HG03196 (cell line): Measurements from ENCODE around the gene PSMF1.

Experiments
- ATAC-seq: cut with Tn5 transposase; IDR thresholded peaks from one replicate; pipeline ENCODE4 v1.9.1; 2021; ENCODE audit not compliant: unreplicated experiment

PSMF1 gene

DNA sequence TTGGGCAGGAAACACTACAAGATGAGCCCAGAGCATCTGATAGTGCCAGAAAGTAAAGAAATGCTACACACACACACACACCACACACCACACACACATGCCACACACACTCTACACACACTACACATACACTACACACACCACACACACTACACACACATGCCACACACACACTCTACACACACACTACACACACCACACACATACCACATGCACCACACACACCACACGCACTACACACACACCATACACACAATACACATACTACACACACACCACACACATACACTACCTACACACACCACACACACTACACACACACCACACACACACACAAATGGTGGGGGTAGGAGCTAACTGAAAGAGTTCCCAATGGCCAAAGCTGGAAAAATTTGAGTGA, 69.9 kb downstream of the PSMF1 start:
- no peak for ATAC-seq

DNA sequence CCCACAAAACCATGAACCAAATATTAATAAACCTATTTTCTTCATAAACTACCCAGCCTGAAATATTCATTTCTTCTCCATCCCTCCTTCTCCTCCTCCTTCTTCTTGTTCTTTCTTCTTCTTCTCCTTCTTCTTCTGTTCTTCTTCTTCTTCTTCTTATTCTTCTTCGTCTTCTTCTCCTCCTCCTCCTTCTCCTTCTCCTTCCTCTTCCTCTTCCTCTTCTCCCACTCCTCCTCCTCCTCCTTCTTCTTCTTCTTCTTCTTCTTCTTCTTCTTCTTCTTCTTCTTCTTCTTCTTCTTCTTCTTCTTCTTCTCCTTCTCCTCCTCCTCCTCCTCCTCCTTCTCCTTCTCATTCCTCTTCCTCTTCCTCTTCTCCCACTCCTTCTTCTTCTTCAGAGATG, 71.4 kb downstream of the PSMF1 start:
- no peak for ATAC-seq

DNA sequence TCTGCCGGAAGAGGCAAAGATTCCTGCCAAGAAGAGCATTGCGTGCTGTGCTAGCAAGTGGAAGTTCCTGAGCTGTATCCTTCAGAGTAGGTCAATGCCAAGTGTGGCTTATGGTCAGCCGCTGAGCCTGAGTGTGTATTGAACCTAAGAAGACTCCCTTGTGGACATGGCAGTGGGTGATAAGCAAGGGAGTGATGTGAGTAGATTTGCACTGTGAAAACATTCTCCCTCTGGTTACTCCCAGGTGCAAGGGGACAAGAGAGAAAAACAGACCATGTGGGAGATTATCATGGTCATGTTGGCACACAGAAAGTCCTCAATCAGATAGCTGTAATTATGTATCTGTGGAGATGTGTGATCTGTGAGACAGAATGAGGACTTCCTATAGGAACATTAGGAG, 72.4 kb downstream of the PSMF1 start:
- ATAC-seq, result no peak

DNA sequence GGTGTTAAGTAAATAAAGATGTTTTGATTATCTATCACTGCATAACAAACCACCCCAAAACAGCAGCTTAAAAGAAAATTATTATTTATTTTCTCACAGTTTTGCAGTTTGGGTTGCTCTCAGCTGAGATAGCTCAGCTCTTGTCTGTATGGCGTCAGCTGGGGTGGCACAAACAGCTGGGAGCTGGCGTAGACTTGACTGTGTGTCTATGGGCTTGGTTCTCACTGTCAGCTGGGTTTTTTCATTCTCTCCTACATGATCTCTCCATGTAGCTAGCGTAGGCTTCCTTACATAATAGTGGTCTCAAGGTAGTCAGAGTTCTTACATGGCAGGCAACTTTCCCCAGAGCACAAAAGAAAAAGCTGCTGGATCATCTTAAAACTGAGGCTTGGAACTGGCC, 72.9 kb downstream of the PSMF1 start:
- ATAC-seq, result no peak

DNA sequence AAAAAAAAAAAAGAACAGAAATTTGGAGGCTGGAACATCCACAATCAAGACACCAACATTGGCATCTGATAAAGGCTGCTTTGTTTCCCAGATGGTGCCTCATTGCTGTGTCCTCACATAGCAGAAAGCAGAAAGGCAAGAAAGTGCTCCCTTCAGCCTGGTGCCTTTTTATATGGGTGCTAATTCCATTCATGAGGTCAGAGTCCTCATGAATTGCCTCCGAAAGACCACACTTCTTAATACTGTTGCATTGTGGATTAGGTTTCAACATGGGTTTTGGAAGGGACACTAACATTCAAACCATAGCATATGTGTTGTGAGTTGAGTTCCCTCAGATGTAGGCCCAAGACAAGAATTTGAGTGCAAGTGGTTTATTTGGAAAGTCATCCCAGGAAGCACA, 76.8 kb downstream of the PSMF1 start:
- ATAC-seq, result no peak

DNA sequence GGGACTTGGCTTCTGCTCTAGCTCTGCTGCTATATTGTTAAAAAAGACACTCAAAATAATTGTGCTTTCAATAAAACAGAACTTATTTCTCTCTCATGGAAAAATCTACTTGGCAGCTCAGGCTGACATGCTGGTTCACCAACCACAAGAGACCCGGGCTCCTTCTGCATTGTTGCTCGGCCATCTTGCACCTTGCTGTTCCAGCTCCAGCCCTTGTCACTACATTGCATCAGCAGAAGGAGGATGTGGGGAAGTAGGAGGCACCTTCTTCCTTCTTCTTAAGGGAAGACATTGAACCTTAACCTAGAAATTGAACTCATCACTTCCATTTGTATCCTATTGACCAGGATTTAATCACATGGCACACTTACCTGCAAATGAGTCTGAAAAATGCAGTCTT, 78.2 kb downstream of the PSMF1 start:
- no peak for ATAC-seq

DNA sequence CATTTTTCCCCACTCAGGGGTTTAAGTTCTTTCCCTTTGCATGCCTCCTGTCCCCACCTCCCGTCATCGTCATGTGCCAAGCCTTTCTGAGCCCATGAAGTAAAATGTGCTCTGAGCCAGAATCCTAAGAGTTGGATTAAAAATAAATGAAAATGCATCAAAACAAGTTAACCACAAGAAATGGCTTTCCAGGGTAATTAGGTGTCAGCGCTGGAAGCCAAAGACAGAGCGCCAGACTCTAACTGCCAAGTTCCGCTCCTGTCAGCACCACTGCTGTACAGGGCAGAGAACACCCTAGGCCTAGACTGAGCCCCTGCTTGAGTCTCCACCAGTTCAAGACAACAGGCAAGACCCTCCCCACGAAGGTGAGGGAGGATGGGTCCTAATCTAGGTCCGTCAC, 79.4 kb downstream of the PSMF1 start:
- ATAC-seq, result no peak

DNA sequence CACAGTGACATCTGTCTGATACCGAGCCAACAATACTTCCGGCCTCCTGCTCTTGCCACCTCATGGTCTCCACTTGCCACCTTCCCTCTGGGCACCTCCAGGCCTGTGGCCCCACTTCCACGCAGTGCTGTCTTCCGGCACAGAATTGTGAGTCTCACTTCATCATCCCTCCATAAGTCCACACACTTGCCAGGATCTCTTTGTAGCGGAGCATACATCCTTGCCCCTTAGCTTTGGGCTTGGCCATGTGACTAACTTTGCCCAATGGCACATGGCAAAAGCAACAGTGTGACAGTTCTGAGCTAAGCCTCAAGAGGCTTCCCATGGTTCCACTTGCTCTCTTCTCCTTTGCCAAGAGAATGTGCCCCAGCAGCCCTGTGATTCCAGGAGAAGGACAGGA, 80.3 kb downstream of the PSMF1 start:
- no peak for ATAC-seq

DNA sequence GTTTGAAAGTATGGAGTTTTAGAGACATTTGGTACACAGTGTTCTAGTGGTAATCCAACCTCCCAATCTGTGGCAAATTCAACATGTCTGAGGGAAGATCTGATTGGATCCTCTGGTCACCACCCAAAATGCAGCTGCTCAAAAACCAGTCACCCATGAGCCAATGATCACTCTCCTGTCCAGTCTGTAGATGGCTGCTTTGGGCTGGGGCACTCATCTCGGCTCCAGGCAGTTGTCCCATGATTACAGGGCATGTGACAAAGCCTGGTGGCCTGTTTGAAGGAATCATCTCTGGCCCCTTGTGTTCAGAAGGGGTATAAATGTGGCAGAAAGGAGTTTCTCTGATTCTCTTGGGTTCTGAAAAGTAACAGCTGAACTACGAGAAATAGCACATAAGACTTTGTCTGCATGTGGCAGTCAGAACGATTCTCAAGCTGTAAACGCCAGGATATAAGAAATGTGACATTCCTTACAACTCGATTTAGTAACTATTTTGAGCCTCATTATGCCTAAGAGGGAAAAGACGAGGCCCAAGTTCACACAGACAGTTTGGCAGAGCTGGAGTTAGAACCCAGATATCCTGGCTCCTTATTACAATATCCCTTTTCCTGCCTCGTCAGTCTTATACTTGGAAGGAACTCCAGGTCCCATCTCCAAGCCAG, 80.9 kb downstream of the PSMF1 start:
- no peak for ATAC-seq

DNA sequence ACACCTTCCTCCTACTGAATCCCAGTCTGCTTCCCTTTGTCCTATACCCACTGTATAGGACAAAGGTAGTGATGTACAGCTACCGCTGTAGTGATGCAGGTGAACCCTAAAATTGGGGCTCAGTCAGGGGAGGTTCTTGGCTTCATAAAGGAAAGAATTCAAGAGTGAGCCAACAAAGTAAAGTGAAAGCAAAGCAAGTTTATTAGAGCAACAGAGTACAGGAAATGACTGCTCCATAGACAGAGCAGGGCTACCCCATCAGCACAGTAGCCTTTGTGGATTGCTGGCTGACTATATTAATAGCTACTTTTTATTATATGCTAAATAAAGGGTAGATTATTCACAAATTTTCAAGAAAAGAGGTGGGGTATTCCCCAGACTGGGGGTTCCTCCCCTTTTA, 81.6 kb downstream of the PSMF1 start:
- ATAC-seq, result no peak

DNA sequence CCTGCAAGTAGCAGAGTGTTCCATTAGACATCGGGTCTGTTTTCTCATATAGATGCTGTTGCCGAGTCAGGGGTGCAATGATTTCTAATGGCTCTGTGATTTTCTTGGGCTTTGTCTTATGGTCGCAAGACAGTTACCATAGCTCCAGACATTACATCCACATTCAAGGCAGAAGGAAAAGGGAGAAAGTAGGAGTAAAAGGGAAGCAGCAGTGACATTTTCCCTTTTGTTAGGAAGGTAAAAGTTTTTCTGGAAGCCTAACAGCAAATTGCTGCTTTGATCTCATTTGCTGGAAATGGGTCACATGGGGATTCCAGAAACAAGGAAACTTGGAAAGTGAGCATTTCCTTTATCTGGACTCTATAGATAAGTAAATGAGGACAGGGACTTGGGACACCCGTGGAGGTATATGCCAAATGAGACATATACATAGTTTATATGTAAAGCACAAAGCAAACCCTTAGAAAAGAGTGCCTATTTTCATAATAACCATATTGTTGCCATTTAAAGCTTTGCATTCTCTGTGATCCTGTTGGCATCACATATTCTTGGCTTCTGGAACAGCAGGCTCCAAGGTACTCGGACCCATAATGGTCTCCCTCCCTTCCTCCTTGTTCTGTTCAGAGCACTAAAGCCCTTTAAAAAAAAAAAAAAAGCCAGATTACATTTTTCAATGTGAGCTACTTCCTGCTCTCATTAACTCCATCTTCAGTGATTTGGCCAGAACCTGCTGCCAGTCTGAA, 84.5 kb downstream of the PSMF1 start, which contains the start of gene C20orf202:
Gene C20orf202, plus strand, starts transcription at position 693 of the 743 bp plus-strand sequence. CDS start 132 bp downstream, outside the sequence.
- ATAC-seq, result no peak

DNA sequence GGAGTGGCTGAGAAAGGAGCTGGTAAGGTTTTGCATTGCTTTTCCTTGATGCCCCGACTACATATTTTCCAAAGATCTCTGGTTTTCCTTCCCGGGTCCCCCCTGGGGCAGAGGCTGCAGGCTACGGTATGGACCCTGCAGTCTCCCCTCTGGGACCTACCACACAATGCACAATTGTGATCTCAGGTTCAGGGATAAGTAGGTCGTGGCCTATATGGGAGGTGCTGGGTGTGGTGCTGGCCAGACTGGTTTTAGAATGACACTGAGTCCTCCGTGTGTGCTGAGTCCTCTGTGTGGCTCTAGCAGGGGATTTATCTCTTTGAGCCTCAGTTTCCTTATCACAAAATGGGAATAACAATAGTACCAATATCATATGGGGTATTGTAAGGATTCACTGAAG, 85.2 kb downstream of the PSMF1 start:
- no peak for ATAC-seq

DNA sequence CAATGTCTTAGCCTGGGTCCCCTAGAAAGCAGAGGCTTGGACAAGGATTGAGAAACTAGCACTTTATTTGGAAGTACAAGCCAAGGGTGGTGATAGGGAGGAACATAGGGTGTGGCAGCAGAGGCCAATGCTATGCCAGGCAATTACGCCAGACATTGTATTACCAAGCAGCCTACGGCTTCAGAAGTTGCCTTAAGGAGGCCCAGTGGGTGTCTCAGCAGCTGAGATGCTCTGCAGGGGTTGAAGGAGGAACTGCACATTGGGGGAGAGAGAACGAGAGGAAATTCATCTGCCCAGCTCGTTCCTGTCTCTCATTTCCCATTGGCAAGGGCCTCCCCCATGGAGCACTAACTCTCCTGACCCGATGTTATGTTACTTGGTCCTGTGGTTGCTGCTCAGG, 85.7 kb downstream of the PSMF1 start:
- ATAC-seq, result no peak

DNA sequence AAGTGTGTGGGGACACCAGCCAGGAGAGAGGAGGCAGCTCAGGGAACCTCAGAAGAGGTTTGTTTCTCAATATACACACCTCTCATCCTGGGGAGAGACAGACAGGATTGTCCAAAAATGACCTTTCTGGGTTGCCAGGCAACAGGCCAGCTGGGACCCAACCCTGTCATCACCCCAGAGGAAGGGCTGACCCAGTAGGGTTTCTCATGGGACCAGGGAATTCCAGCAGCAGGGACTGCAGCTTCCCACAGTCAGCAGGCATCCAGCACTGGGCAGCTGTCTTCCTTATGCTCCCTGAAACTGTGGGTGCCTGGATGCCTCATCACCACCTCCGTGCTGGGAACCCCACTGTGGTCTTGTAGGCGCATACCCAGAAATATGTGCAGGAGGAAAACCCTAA, 86.2 kb downstream of the PSMF1 start:
- no peak for ATAC-seq

DNA sequence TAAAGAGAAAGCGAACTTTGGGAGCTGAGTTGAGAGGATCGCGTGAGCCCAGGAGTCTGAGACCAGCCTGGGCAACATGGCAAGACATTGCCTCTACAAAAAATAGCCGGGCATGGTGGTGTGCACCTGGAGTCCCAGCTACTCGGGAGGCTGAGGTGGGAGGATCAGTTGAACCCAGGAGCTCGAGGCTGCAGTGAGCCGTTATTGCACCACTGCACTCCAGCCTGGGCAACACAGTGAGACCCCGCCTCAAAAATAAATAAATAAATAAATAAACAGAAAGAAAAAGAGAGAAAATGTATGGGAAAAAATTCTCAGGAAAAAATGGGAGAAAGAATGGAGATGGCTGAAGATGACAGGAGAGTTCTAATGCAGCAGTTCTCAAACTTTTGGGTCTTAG, 87.4 kb downstream of the PSMF1 start:
- no peak for ATAC-seq

DNA sequence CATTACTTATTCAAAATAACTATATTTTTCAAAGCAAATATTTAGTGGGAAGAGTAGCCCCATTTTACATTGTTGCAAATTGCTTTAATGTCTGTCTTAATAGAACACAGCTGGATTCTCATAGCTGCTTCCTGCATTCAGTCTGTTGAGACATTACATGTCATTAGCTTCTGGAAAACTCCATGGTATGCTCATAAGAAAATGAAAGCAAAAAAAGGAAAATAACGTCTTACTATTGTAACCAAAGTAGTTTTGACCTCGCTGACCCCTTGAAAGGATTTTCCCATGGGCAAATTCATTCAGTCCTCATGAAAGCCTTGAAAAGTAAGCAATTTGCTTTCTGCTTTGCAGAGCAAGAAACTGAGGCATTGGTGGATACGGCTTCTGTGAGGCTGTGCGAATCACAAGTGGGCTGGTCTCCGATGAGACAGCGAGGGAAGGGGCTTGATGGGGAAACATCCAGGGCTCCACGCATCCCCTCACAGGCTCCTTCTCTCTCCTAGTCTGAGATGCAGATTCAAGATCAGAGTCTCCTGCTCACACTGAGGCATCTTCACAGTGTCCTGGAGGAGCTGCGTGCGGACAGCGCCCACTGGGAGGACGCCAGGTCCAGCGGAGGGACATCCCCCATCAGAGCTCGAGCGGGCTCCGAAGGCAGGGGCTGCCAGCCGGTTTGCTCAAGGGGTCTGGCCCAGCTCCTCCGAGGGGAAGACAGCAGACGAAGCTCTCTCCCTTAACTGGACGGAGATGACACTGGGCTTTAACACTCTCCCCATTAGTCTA, 88.2 kb downstream of the PSMF1 start:
- ATAC-seq, result no peak

DNA sequence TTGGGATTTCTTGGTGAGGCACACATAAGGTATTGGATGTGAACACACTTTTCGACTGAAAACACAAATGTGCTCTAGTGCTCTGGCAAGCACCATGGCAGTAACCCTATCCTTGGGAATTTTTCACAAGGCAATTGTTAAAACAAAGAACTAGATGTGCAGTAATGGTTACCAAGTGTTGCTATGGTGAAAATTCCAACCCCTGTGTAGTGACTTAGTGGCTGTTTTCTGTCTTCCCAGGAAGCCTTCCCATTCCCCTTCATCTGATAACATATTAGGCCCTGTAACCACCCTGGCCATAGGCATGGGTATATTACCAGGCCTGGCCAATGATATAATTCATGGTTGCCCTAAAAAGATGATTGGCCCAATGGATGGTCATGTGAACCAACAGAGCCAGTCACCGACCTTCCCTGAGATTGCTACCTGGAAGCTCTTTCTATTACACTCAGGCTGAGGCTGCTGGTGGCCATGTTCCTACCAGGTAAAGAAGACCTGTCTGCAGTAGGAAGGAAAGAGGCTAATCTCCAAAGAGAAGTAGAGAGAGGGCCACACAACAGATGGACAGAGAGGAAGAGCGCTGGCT, 89.0 kb downstream of the PSMF1 start:
- ATAC-seq, result no peak

DNA sequence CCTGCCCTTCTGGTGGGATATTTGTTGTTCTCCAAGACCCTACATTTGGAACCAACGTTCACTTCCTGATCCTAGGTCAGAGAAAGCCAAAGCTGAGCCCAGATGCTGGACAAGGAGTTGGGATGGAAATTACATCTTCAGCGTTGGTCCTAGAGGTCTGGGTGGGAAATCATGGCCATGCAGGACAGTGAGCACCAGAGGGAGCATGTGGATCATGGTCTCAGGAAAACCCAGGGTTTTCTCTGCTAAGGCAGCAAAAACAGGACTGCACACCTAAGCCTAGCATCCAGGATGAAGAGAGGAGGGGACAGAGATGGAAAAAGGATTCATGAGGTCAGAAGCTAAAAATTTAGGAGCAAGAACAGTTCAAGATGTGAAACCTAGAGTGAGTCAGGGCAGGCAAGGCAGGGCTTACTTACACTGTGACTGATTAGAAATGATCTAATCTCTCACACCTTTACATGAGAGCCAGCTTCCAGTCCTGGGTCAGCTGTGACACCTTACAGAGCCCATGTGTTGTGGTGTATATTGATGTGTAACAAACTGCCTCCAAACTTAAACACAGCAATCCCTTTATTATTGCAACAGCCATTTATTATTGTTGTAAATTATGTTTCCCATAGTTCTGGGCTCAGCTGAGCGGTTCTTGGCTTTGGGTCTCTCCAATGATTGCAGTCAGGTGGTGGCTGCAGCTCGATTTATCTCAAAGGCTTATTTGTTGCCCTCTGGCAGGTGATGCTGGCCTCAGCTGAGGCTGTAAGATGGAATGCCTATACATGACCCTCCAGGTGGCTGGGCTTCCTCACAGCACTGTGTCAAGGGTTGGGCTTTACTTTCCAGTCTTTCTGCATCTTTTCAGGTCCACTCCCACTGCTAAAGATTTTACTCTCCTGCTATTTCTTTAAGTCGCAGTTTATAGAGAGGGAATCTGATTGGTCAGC, 91.3 kb downstream of the PSMF1 start:
- ATAC-seq, result no peak

DNA sequence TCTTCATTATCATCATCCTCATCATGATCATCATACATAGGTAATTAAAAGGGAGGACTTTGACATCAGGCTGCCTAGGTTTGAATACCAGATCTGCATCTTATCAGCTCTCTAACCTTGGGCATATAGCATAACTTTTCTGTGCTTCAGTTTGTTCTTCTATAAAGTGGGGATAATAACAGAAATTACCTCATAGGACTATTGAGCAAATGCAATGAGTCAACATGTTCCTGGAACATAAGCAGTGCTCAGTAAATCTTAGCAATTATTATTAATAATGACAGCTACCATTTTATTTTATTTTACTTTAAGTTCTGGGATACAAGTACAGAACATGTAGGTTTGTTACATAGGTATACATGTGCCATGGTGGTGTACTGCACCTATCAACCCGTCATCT, 92.1 kb downstream of the PSMF1 start:
- no peak for ATAC-seq

DNA sequence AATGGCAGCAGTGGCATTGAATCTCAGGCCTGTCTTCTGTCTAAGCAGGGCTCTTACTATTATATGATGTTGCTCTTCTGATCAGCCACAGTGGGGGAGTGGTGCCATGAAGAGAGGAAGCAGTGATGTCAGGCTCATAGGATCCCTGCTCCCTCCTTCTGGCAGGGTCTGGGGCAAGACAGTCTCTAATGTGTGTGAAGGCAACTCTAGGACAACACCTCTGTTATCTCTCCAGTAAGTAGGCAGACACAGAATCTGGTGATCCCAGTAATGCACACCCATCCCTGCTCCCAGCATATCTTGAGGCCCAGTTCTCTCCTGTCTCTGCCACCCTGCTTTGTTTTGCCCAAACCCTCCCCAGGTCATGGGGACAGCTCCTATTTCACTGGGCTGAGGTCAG, 93.6 kb downstream of the PSMF1 start:
- ATAC-seq, result no peak
